Type B pancreatic cell (in vitro differentiated cells): ENCODE measurements around the gene PLK1. TPM values are rescaled to one million over a fixed set of nuclear protein-coding genes. Genes with fewer than 3 reads are reported as not detected.
A peak's percentile ranks its signal among the peaks of the same experiment; 100 is the strongest.

Experiments used
- DNase-seq: peaks from one replicate; pipeline ENCODE4 v3.0.0; 2021; ENCODE audit warnings: mixed read lengths; ENCODE audit not compliant: unreplicated experiment; ENCODE audit errors: extremely low spot score
- H3K27ac Mint-ChIP-seq: 2 replicates; pipeline ENCODE4 v1.8.0; 2021; ENCODE audit warnings: mild to moderate bottlenecking, mixed read lengths
- H3K27me3 Mint-ChIP-seq: 2 replicates; pipeline ENCODE4 v1.8.0; 2021; ENCODE audit warnings: mixed read lengths
- H3K36me3 Mint-ChIP-seq: 2 replicates; pipeline ENCODE4 v1.8.0; 2021; ENCODE audit warnings: mixed read lengths
- H3K4me1 Mint-ChIP-seq: one replicate; pipeline ENCODE4 v1.8.0; 2021; ENCODE audit warnings: mixed read lengths; ENCODE audit not compliant: unreplicated experiment
- H3K4me3 Mint-ChIP-seq: 2 replicates; pipeline ENCODE4 v1.8.0; 2021; ENCODE audit warnings: mild to moderate bottlenecking, mixed read lengths
- H3K9me3 Mint-ChIP-seq: 2 replicates; pipeline ENCODE4 v1.8.0; 2021; ENCODE audit warnings: mixed read lengths
- total RNA-seq: library from RNA; stranded (reverse); gene quantifications from 2 replicates; pipeline ENCODE4 v1.2.1, GENCODE V29; 2021; ENCODE audit warnings: low replicate concordance
- TF ChIP-seq, protein P1 (sequence below): fragments of 200-600 bp; sonication (generic); conservative IDR thresholded peaks from 2 replicates; pipeline ENCODE4 v1.5.0; 2021; ENCODE audit warnings: antibody characterized with exemption, mild to moderate bottlenecking

Gene PLK1
- total RNA-seq, 1 donor from 2014 or later: 67.2 TPM

GRCh38 chr16:23692190-23692837 lies 13.6 kb downstream of the PLK1 start:
- DNase-seq: no peak
- Mint-ChIP-seq H3K27me3 (no peaks in the 10 kb centered on the region), H3K9me3 (no peaks in the 10 kb centered on the region), H3K27ac (no peak overlapping the region), H3K4me1 (peaks cover 9% of the 10 kb centered on the region), H3K36me3 (peaks cover 11% of the 10 kb centered on the region), H3K4me3 (no peak overlapping the region)
- TF ChIP-seq, protein P1, sequence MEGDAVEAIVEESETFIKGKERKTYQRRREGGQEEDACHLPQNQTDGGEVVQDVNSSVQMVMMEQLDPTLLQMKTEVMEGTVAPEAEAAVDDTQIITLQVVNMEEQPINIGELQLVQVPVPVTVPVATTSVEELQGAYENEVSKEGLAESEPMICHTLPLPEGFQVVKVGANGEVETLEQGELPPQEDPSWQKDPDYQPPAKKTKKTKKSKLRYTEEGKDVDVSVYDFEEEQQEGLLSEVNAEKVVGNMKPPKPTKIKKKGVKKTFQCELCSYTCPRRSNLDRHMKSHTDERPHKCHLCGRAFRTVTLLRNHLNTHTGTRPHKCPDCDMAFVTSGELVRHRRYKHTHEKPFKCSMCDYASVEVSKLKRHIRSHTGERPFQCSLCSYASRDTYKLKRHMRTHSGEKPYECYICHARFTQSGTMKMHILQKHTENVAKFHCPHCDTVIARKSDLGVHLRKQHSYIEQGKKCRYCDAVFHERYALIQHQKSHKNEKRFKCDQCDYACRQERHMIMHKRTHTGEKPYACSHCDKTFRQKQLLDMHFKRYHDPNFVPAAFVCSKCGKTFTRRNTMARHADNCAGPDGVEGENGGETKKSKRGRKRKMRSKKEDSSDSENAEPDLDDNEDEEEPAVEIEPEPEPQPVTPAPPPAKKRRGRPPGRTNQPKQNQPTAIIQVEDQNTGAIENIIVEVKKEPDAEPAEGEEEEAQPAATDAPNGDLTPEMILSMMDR: no peak

- Mint-ChIP-seq H3K36me3 (peaks cover under 1% of the 10 kb centered on the region), H3K9me3 (no peaks in the 10 kb centered on the region), H3K27ac (no peak overlapping the region), H3K27me3 (no peaks in the 10 kb centered on the region), H3K4me1 (peaks cover 9% of the 10 kb centered on the region), H3K4me3 (peak overlapping the region; percentile 77)
- no peak for DNase-seq
- TF ChIP-seq, protein P1: no peak
Observed at GRCh38 chr16:23694265-23694643, 15.6 kb downstream of the PLK1 start.

DNA sequence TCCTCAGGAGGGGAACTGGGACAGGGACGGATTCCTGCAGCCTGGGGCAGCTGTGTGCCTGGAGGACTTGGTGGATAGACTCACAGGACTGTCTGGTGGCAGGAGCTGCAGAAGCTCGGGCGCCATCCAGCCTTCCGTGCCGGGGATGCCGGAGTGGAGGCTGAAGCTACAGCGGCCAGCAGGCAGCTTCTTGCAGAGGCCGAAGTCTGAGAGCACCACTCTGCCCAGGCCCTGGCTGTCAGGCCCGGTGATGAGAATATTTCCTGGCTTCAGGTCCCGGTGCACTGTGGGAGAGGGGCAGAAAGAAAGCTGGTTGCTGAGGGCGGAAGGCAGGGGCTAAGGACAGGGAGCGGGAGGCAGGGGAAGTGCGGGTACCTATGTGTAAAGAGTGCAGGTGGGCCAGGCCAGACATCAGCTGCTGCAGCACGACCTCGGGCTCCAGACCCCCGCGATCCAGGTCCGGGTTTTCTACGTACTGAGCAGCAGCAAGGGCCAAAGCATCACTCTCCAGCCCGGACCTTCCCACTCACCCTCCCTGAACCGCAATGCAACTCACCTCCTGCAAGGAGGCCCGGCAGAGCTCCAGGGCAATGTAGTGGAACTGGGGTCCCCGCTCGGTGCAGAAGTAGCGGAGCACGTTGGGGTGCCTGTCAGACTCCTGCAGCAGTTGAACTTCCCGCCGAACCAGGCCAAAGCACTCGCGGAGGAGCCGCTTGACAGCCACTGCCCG lies 16.1 kb downstream of the PLK1 start:
- H3K4me3 Mint-ChIP-seq: peak overlapping the region; percentile 77
- no peaks in the 10 kb centered on the region for H3K36me3 Mint-ChIP-seq
- H3K27ac Mint-ChIP-seq: peak overlapping the region; percentile 8
- no peaks in the 10 kb centered on the region for H3K9me3 Mint-ChIP-seq
- no peak for DNase-seq
- H3K4me1 Mint-ChIP-seq: peaks cover 9% of the 10 kb centered on the region
- TF ChIP-seq, protein P1: no peak
- H3K27me3 Mint-ChIP-seq: no peaks in the 10 kb centered on the region

DNA sequence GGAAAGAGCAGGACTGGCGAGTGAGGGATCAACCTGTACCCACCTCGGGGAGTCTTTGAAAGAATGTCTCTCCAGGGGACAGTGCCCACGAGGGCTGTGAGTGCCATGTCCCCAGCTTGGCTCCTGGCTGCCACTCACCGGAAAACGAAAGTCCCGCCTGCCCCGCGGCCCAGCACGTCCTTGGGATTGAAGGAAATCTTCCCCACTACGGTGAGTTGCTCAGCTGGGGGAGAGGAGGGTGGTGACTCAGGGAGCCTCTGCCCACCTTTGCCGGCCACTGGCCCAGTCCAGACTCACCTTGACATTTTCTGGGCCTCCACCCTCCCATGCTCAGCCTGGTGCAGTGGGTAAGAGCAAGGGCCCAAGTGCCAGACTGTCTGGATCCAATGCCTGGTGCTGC lies 17.1 kb downstream of the PLK1 start:
- H3K4me3 Mint-ChIP-seq: no peak overlapping the region
- TF ChIP-seq, protein P1: no peak
- H3K9me3 Mint-ChIP-seq: no peaks in the 10 kb centered on the region
- no peaks in the 10 kb centered on the region for H3K36me3 Mint-ChIP-seq
- H3K27ac Mint-ChIP-seq: no peak overlapping the region
- H3K27me3 Mint-ChIP-seq: peaks cover 2% of the 10 kb centered on the region
- peaks cover 13% of the 10 kb centered on the region for H3K4me1 Mint-ChIP-seq
- no peak for DNase-seq

GRCh38 chr16:23699100-23699499 lies 20.4 kb downstream of the PLK1 start:
- H3K4me1 Mint-ChIP-seq: peaks cover 14% of the 10 kb centered on the region
- TF ChIP-seq, protein P1: no peak
- no peak for DNase-seq
- no peak overlapping the region for H3K27ac Mint-ChIP-seq
- peaks cover 9% of the 10 kb centered on the region for H3K9me3 Mint-ChIP-seq
- H3K4me3 Mint-ChIP-seq: no peak overlapping the region
- peaks cover 6% of the 10 kb centered on the region for H3K27me3 Mint-ChIP-seq
- H3K36me3 Mint-ChIP-seq: no peaks in the 10 kb centered on the region
